Measurements from ENCODE around the gene MMP24OS.

GRCh38 chr20:35240083-35240810, 37.7 kb downstream of the MMP24OS start:
- TF ChIP-seq POLR2AphosphoS5 (IDR thresholded peaks at IDR 0.05) (no peak), POLR2A (IDR thresholded peaks at IDR 0.05) (no peak)

Measured in sigmoid colon (tissue), 4 donors.